Dermis blood vessel endothelial cell (primary cell): ENCODE results near the gene CACNG5. TPM values are rescaled to one million over a fixed set of nuclear protein-coding genes. Genes with fewer than 3 reads are reported as not detected.
"Not testable (repeated sequence)": the region's sequence is repeated elsewhere in the genome, so short reads cannot be mapped to it uniquely, and the experiment has no call there.

Experiments
- DNase-seq: peaks from one replicate; pipeline ENCODE4 v3.0.0; 2010
- total RNA-seq: library from RNA; depleted of rRNA; stranded (reverse); fragments of >200 nt; gene quantifications from 2 replicates; pipeline ENCODE4 v1.2.3, GENCODE V29; 2014

Gene CACNG5
- total RNA-seq, 1 donor from 2014 or later: not detected

GRCh38 chr17:66850692-66851091, 15.8 kb downstream of the CACNG5 start:
- DNase-seq: no peak

- DNase-seq: no peak
Observed at GRCh38 chr17:66855204-66855603, 20.3 kb downstream of the CACNG5 start.

GRCh38 chr17:66858226-66859083, 23.5 kb downstream of the CACNG5 start:
- DNase-seq: no peak

- no peak for DNase-seq
Observed at GRCh38 chr17:66859353-66859752, 24.4 kb downstream of the CACNG5 start.

- no peak for DNase-seq
Observed at GRCh38 chr17:66860204-66860603, 25.3 kb downstream of the CACNG5 start.

GRCh38 chr17:66863820-66864219, 28.9 kb downstream of the CACNG5 start:
- no peak for DNase-seq

- DNase-seq: no peak
Observed at GRCh38 chr17:66865151-66865550, 30.2 kb downstream of the CACNG5 start.

GRCh38 chr17:66873962-66874361, 39.0 kb downstream of the CACNG5 start:
- DNase-seq: no peak

DNA sequence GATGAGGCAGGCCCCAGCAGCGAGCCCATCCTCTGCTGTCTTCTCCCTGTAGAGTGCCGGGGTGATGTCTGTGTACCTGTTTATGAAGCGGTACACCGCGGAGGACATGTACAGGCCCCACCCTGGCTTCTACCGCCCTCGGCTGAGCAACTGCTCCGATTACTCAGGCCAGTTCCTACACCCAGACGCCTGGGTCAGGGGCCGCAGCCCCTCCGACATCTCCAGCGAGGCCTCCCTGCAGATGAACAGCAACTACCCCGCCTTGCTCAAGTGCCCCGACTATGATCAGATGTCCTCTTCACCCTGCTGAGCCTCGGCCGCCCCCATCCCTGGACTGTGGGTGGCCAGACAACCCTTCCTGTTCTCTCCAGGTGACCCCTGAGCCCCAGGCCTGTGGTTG, 50.0 kb downstream of the CACNG5 start:
- no peak for DNase-seq

GRCh38 chr17:66885417-66885816, 50.5 kb downstream of the CACNG5 start:
- peak; percentile 24 for DNase-seq

- no peak for DNase-seq
Observed at GRCh38 chr17:66889480-66890230, 54.7 kb downstream of the CACNG5 start.

DNA sequence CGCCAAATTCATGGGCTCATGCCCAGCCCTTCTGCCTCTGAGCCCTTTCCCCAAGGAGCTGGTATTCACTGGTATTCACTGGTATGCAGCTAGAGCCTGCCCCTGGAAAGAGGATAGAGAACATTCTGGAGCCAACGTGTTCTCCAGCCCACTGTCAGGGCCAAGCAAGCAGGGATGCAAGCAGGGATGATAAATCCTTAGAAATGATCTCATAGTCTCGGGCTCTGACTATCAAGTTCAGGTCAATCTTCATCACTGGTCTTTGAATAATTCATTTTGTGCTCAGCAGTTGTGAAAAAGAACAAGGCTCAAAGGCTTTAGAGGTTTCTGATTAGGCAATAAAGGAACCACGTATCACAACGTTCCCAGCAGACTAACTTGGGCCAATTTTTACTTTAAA, 57.3 kb downstream of the CACNG5 start:
- DNase-seq: no peak

- no peak for DNase-seq
Observed at GRCh38 chr17:66893382-66893781, 58.5 kb downstream of the CACNG5 start.

GRCh38 chr17:66893863-66894262, 58.9 kb downstream of the CACNG5 start:
- no peak for DNase-seq

DNA sequence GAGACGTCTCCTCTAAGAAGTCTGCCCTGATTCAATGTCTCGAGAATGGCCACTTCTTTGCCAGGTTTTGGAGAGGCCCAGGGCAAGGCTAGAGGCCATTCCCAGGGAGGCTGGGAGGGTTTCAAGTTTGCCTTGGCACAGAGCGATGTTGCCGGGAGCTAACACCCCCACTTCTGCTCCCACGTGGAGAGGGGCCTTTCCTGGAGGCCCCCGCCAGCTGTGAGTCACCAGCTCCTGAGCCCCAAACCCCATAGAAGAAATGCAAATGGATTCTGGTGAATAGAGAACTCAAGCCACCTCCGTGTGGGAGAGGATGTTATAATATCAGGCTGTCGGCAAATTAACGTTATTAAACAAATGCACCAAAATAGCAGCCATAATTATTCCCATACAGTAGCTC, 62.2 kb downstream of the CACNG5 start:
- DNase-seq: no peak

GRCh38 chr17:66898536-66898935, 63.6 kb downstream of the CACNG5 start:
- no peak for DNase-seq

- peak; percentile 30 for DNase-seq
Observed at GRCh38 chr17:66900126-66901010, 65.5 kb downstream of the CACNG5 start.

DNA sequence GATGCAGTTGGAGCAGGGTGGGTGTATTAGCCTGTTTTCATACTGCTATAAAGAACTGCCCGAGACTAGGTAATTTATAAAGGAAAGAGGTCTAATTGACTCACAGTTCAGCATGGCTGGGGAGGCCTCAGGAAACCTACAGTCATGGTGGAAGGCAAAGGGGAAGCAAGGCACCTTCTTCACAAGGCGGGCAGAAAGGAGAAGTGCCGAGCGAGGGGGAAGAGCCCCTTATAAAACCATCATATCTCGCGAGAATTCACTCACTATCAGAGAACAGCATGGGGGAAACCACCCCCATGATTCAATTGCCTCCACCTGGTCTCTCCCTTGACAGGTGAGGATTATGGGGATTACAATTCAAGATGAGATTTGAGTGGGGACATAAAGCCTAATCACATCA, 68.4 kb downstream of the CACNG5 start:
- not testable (repeated sequence) for DNase-seq

DNA sequence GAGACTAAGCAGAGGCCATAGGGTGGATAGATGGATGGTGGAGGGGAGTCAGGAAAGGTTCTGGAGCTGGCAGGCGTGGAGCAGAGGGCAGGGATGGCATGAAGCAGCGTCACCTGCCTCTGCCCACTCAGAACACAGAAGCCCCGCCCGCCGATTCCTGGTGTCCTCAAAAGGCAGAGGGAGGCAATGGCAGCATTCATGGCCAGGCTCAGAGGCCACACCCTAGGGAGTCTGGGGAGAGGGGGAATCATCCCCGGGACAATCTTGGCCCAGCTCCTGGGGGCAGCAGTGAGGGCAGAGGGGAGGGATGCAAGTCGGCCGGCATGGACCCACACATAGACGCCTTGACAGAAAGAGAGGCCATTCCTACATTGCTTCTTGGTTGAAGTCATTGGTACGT, 68.9 kb downstream of the CACNG5 start:
- no peak for DNase-seq

DNA sequence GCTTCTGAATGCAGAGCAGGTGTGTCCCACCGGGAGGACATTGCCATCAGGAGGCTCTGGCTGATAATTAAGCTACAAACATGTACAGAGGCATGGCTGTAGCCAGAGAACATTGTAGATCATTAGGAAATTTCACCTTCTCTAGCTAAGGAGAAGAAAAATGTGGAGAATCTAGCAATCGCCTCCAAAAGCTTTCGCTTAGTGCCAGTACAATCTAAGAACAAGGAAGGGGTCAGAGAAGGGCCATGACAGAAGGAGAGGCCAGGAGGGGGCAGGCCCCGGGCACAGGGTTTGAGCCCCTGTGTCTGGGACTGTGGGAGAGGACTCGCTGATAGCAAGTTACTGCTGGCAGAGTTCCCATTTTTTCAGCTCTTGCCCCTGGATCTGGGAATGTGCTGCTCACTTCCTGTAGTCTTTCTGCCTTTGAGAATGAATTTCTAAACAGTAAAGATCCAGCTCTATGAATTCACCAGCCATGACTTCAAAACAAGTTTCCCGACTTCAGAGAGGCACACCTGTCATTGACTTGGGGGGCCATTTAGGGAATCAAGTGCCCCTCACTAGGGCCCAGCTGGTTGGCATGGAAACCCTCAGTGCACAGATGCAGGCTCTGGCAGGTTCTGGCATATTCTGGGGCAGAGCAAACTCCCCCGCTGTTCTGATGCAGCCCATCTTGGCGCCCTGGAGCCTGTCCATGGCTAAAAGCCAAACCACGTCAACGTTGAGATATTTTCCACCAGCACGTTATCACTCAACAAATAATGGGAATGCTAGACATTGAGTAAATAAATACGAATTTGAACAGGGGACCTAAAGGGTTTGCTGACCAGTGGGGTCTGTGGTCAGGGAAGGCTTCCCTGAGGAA, 70.1 kb downstream of the CACNG5 start:
- peak; percentile 84 for DNase-seq

DNA sequence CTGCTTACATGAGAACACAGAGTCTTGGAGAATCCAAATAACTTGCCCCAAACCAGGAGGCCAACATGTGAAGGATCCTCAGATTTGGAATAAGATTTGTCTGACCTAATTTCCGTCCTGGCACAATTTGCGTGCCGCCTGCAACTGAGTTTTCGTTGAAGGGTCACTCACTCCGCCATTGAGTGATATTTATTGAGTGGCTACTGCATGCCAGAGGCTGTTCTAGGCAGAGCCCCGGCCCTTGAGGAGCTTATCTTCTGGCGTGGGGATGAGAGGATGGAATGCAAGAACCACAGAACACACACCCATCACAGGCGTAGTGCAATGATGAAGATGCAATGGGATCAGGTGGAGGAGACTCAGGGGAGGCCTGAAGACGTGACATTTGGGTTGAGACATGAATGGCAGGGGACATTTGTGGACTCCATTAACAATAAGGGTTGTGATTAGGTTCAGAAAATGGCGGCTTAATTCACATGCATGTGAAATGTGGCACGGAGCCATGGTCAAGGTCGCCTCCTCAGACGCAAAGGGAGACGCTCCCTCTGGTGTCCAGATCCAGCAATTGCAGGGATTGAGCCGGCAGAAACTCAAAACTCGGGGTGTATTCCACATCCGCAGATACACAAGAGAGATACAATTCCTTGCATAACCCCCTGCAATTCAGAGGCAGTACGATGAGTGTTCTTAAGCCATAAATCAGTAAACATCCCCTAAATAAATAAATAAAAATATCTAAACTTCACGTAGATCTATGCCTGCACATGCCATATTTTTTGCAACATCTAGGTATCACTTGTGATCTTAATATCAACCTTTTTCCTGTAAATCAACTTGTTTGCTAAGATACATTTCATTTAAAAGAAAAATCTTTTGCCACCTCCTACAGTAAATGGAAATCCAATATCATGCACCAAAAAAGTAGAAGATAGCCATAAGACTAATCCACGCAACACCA, 71.7 kb downstream of the CACNG5 start:
- DNase-seq: peak; percentile 92
